H1 (cell line): ENCODE data around the gene PEX14. TPM values are rescaled to one million over a fixed set of nuclear protein-coding genes. Genes with fewer than 3 reads are reported as not detected.

Experiments
- CTCF ChIA-PET: fragments of 300-600 bp; sonication (Branson Sonifier 250); formaldehyde crosslinking; loops from one replicate; lab custom pipeline; 2021; ENCODE audit not compliant: partially characterized antibody; lab: Charles Lee
- POLR2A ChIA-PET: fragments of 300-600 bp; sonication (Branson Sonifier 250); formaldehyde crosslinking; loops from one replicate; lab custom pipeline; 2021; ENCODE audit warnings: inconsistent platforms; ENCODE audit not compliant: partially characterized antibody; lab: Charles Lee
- DNase-seq, 2 experiments: peaks; one replicate each; pipeline versions ENCODE4 v3.0.0 to v3.0.0-alpha.2; 2010 to 2022; ENCODE audit warnings: low spot score in 2 of 2, low read depth in 1 of 2, mixed read lengths in 1 of 2
- FAIRE-seq: peaks from 2 replicates; lab custom pipeline; 2011; peaks lifted over from hg19 to GRCh38; lab: Jason Lieb, UNC
- H2AFZ ChIP-seq: 2 replicates; pipeline ENCODE4 v1.8.1; 2012; ENCODE audit warnings: low read length, inconsistent platforms
- H2AK5ac ChIP-seq: 2 replicates; pipeline ENCODE4 v1.6.1; 2013; ENCODE audit warnings: low read depth, low read length
- H2BK120ac ChIP-seq: replicated peaks from 2 replicates; pipeline ENCODE3; 2013; ENCODE audit warnings: low read depth, low read length, inconsistent platforms
- H2BK12ac ChIP-seq: 2 replicates; pipeline ENCODE4 v1.6.1; 2013; ENCODE audit warnings: low read depth, low read length
- H2BK15ac ChIP-seq: 2 replicates; pipeline ENCODE4 v1.6.1; 2013; ENCODE audit warnings: low read length
- H2BK20ac ChIP-seq: 2 replicates; pipeline ENCODE4 v1.6.1; 2013; ENCODE audit warnings: low read length
- H2BK5ac ChIP-seq: 2 replicates; pipeline ENCODE4 v1.6.1; 2013; ENCODE audit warnings: low read depth, low read length
- H3K14ac ChIP-seq: 2 replicates; pipeline ENCODE4 v1.6.1; 2013; ENCODE audit warnings: inconsistent platforms; ENCODE audit not compliant: insufficient read length
- H3K18ac ChIP-seq: 2 replicates; pipeline ENCODE4 v1.6.1; 2013; ENCODE audit warnings: low read length; ENCODE audit errors: extremely low read depth
- H3K23ac ChIP-seq: 2 replicates; pipeline ENCODE4 v1.6.1; 2013; ENCODE audit warnings: inconsistent platforms; ENCODE audit not compliant: insufficient read length
- H3K23me2 ChIP-seq: 2 replicates; pipeline ENCODE4 v1.6.1; 2013; ENCODE audit warnings: low read depth, low read length
- H3K27ac ChIP-seq: 2 replicates; pipeline ENCODE4 v1.6.1; 2011; ENCODE audit warnings: low read depth, low read length, inconsistent platforms
- H3K27me3 ChIP-seq, 4 experiments: replicated peaks in 1 of 4; 1 replicate in 1 of 4; 2 replicates in 3 of 4; pipeline versions ENCODE4 v1.6.1 to v1.8.1; 2011 to 2013; ENCODE audit warnings: low read length in 3 of 4, mild to moderate bottlenecking in 3 of 4, inconsistent platforms in 2 of 4, mixed read lengths in 2 of 4, moderate library complexity in 1 of 4; ENCODE audit not compliant: control insufficient read depth in 3 of 4, insufficient read depth in 3 of 4; ENCODE audit errors: extremely low read depth in 1 of 4
- H3K36me3 ChIP-seq, 4 experiments: 2 replicates each; pipeline versions ENCODE4 v1.6.1 to v1.8.1; 2011 to 2013; ENCODE audit warnings: mild to moderate bottlenecking in 4 of 4, low read length in 3 of 4, moderate library complexity in 2 of 4, control low read depth in 1 of 4, inconsistent platforms in 1 of 4; ENCODE audit not compliant: insufficient read depth in 4 of 4, control insufficient read depth in 2 of 4
- H3K4ac ChIP-seq: replicated peaks from 2 replicates; pipeline ENCODE3; 2013; ENCODE audit warnings: low read length, low read depth, mixed read lengths, inconsistent platforms; ENCODE audit not compliant: insufficient read length
- H3K4me1 ChIP-seq, 4 experiments: replicated peaks in 1 of 4; 1 replicate in 1 of 4; 2 replicates in 3 of 4; pipeline versions ENCODE4 v1.6.1 to v1.8.1; 2011 to 2013; ENCODE audit warnings: low read length in 3 of 4, inconsistent platforms in 2 of 4, mixed read lengths in 1 of 4; ENCODE audit not compliant: insufficient read depth in 4 of 4, control insufficient read depth in 3 of 4
- H3K4me2 ChIP-seq, 2 experiments: 2 replicates each; pipeline versions ENCODE4 v1.6.1 to v1.8.1; 2011 to 2013; ENCODE audit warnings: low read depth in 2 of 2, low read length in 2 of 2, control low read depth in 1 of 2, inconsistent platforms in 1 of 2, mild to moderate bottlenecking in 1 of 2; ENCODE audit not compliant: insufficient read depth in 1 of 2
- H3K4me3 ChIP-seq, 4 experiments: fragments of 200-600, 300-600 bp in 1 of 4; sonication (generic), shearing (Covaris generic), sonication (Bioruptor Twin) in 1 of 4; 2 replicates each; pipeline versions ENCODE4 v1.5.1 to v1.8.1; 2011 to 2016; ENCODE audit warnings: low read length in 4 of 4, low read depth in 3 of 4, control low read depth in 2 of 4, inconsistent platforms in 2 of 4, mild to moderate bottlenecking in 2 of 4, mixed read lengths in 1 of 4, moderate library complexity in 1 of 4; ENCODE audit not compliant: insufficient read depth in 2 of 4; ENCODE audit errors: extremely low read depth in 1 of 4
- H3K56ac ChIP-seq: replicated peaks from 2 replicates; pipeline ENCODE3; 2013; ENCODE audit warnings: low read depth, mild to moderate bottlenecking, mixed read lengths, low read length, inconsistent platforms; ENCODE audit not compliant: insufficient read length
- H3K79me1 ChIP-seq: 2 replicates; pipeline ENCODE4 v1.6.1; 2013; ENCODE audit warnings: low read depth, low read length, control low read depth
- H3K79me2 ChIP-seq, 2 experiments: 2 replicates each; pipeline versions ENCODE4 v1.6.1 to v1.8.1; 2012 to 2013; ENCODE audit warnings: low read length in 2 of 2, mild to moderate bottlenecking in 2 of 2, inconsistent platforms in 1 of 2; ENCODE audit not compliant: insufficient read depth in 2 of 2, control insufficient read depth in 1 of 2
- H3K9ac ChIP-seq, 4 experiments: replicated peaks in 1 of 4; 1 replicate in 1 of 4; 2 replicates in 3 of 4; pipeline versions ENCODE4 v1.6.1 to v1.8.1; 2011 to 2013; ENCODE audit warnings: low read depth in 3 of 4, low read length in 3 of 4, control low read depth in 2 of 4, mild to moderate bottlenecking in 2 of 4, moderate library complexity in 2 of 4, inconsistent platforms in 1 of 4; ENCODE audit errors: extremely low read depth in 1 of 4
- H3K9me3 ChIP-seq, 2 experiments: 2 replicates each; pipeline versions ENCODE4 v1.6.1 to v1.8.1; 2012 to 2013; ENCODE audit warnings: mild to moderate bottlenecking in 2 of 2, moderate library complexity in 2 of 2, control low read depth in 1 of 2, inconsistent platforms in 1 of 2, low read depth in 1 of 2, low read length in 1 of 2, mixed read lengths in 1 of 2; ENCODE audit not compliant: insufficient read depth in 2 of 2
- H4K20me1 ChIP-seq, 2 experiments: replicated peaks in 1 of 2; 2 replicates each; pipeline versions ENCODE3 to v1.8.1; 2011 to 2013; ENCODE audit warnings: inconsistent platforms in 2 of 2, low read length in 2 of 2, mild to moderate bottlenecking in 1 of 2; ENCODE audit not compliant: insufficient read depth in 2 of 2, control insufficient read depth in 1 of 2
- H4K5ac ChIP-seq: 2 replicates; pipeline ENCODE4 v1.6.1; 2013; ENCODE audit warnings: low read length, low read depth, mixed read lengths, inconsistent platforms; ENCODE audit not compliant: insufficient read length
- H4K8ac ChIP-seq: 2 replicates; pipeline ENCODE4 v1.8.0; 2013; ENCODE audit warnings: mild to moderate bottlenecking, moderate library complexity, low read length, inconsistent platforms; ENCODE audit not compliant: insufficient read depth; ENCODE audit errors: extremely low read depth
- H4K91ac ChIP-seq: replicated peaks from 2 replicates; pipeline ENCODE3; 2013; ENCODE audit warnings: low read length, mixed read lengths, inconsistent platforms; ENCODE audit not compliant: insufficient read length
- CBX5 ChIP-seq: fragments of 300-800, 300-1000 bp; sonication (generic); IDR thresholded peaks from 2 replicates; pipeline ENCODE4 v1.7.1; 2016; ENCODE audit warnings: antibody characterized with exemption, low read length, low read depth
- CBX8 ChIP-seq: fragments of 300-800, 300-1000 bp; sonication (generic); IDR thresholded peaks from 2 replicates; pipeline ENCODE4 v1.7.1; 2016; ENCODE audit warnings: low read depth, low read length, borderline replicate concordance
- HDAC2 ChIP-seq, 2 experiments: fragments of 300-600 bp in 1 of 2; sonication (generic) in 1 of 2; IDR thresholded peaks; 2 replicates each; pipeline ENCODE4 v1.6.1; 2011 to 2012; ENCODE audit warnings: low read depth in 2 of 2, low read length in 2 of 2, mild to moderate bottlenecking in 2 of 2, moderate library complexity in 2 of 2, borderline replicate concordance in 1 of 2, inconsistent platforms in 1 of 2
- RNF2 ChIP-seq: fragments of 200-900, 300-1000 bp; sonication (generic); IDR thresholded peaks from 2 replicates; pipeline ENCODE4 v1.7.1; 2016; ENCODE audit warnings: borderline replicate concordance, low read depth, mild to moderate bottlenecking, antibody characterized with exemption, low read length; ENCODE audit not compliant: poor library complexity, severe bottlenecking; ENCODE audit errors: missing control alignments
- SIX5 ChIP-seq: IDR thresholded peaks from 2 replicates; pipeline ENCODE4 v1.6.1; 2011; ENCODE audit warnings: mild to moderate bottlenecking, low read depth, low read length
- SP4 ChIP-seq: IDR thresholded peaks from 2 replicates; pipeline ENCODE4 v1.6.1; 2012; ENCODE audit warnings: low read length, inconsistent platforms
- TAF1 ChIP-seq: IDR thresholded peaks from 2 replicates; pipeline ENCODE4 v1.6.1; 2011; ENCODE audit warnings: mild to moderate bottlenecking, low read depth, low read length
- WGBS, 2 experiments: shearing (Covaris generic) in 1 of 2; methylation state at CpG; one replicate each; pipeline versions ENCODE4 v1.1.6 to v1.1.7; 2013 to 2015; ENCODE audit warnings: low lambda C conversion rate in 2 of 2, mixed read lengths in 2 of 2, inconsistent platforms in 1 of 2, low coverage in 1 of 2, missing lambda C conversion rate in 1 of 2; ENCODE audit not compliant: insufficient replicate concordance in 2 of 2, insufficient coverage in 1 of 2, insufficient read length in 1 of 2; ENCODE audit errors: extremely low coverage in 1 of 2, missing lambda C conversion rate in 1 of 2; 5-methylcytosine and 5-hydroxymethylcytosine counted together
- polyA plus RNA-seq, 7 experiments: library from polyadenylated mRNA; depleted of rRNA in 3 of 7; stranded (reverse) in 5 of 7; unstranded in 2 of 7; fragments of >200 nt in 5 of 7; fragments of 200-250 nt in 2 of 7; gene quantifications; 1 replicate in 5 of 7; 2 replicates in 1 of 7; 4 replicates in 1 of 7; pipeline versions ENCODE4 v1.2.1 to v1.2.3, GENCODE V29; 2011 to 2013; ENCODE audit warnings: missing spikeins in 2 of 7, mixed read lengths in 2 of 7
- total RNA-seq: library from RNA; stranded (reverse); fragmentation: NEBNext Ultra II Directional; extraction: Animal tissue kit (Norgen Biotek cat#: 25700); gene quantifications from 2 replicates; pipeline ENCODE4 v1.2.1, GENCODE V29; 2021

PEX14 gene
- total and polyA plus RNA-seq, 2 of the 8 experiments (the other 6 are each of a cell fraction or from before 2014, with no cell fraction given) = 13.0 to 19.8 TPM

DNA sequence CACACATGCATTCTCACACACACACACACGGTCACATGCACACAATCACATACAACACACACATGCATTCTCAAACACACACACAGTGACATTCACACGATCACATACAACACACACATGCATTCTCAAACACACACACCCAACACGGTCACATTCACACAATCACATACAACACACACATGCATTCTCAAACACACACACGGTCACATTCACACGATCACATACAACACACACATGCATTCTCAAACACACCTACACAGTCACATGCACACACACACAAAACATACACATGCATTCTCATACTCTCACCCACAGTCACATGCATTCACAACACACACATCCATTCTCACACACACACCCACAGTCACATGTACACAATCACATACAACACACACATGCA, 186.7 kb downstream of the PEX14 start:
- H3K79me1 ChIP-seq = no peaks in the 10 kb centered on the region; the same call in none of the 2 replicates
- WGBS, 2 experiments = 84% methylated on average over 5 of the region's 5 CpGs; no CpG with 5 or more reads in 1 of the 2 experiments
- H4K20me1 ChIP-seq = peaks cover 1 to 12% of the 10 kb centered on the region in 2 experiments
- no peak overlapping the region for H4K5ac ChIP-seq
- FAIRE-seq (no peak), DNase-seq (no peak)
- peaks cover 0 to 14% (median 7%) of the 10 kb centered on the region in 4 experiments; a peak in 4 of 7 replicates for H3K4me1 ChIP-seq
- no peak overlapping the region for H2AFZ ChIP-seq
- peaks cover 0 to 3% (median 1%) of the 10 kb centered on the region in 4 experiments; a peak in 5 of 8 replicates for H3K36me3 ChIP-seq
- H3K4ac ChIP-seq = peak overlapping the region; percentile 21
- TF ChIP-seq HDAC2 (IDR thresholded peaks at IDR 0.05; ENCODE audit: borderline replicate concordance in 1 of 2, low read depth in 2 of 2, low read length in 2 of 2) (no peak), SIX5 (no peak), CBX5 (no peak), TAF1 (no peak), SP4 (no peak), CBX8 (no peak), RNF2 (no peak)
- peak overlapping the region; percentile 28; the same call in 1 of the 2 replicates for H3K18ac ChIP-seq
- no peak overlapping the region for H3K27ac ChIP-seq
- no peak overlapping the region for H4K8ac ChIP-seq
- H3K27me3 ChIP-seq = peaks cover 0 to 2% (median 0%) of the 10 kb centered on the region in 4 experiments; a peak in 1 of 7 replicates
- no peak overlapping the region for H3K4me2 ChIP-seq
- no peak overlapping the region for H2BK120ac ChIP-seq
- peak overlapping the region; percentile 13; the same call in 1 of the 2 replicates for H2BK12ac ChIP-seq
- H2BK5ac ChIP-seq = no peak overlapping the region
- H3K9me3 ChIP-seq = no peaks in the 10 kb centered on the region
- H3K56ac ChIP-seq = peak overlapping the region; percentile 73
- peaks cover 12% of the 10 kb centered on the region for H3K23me2 ChIP-seq
- ChIA-PET CTCF (no interaction called here), POLR2A (no interaction called here)
- no peaks in the 10 kb centered on the region for H3K79me2 ChIP-seq
- H2BK15ac ChIP-seq = peak overlapping the region; percentile 11; the same call in 1 of the 2 replicates
- H3K23ac ChIP-seq = peak overlapping the region; percentile 5
- H3K4me3 ChIP-seq = no peak overlapping the region
- peak overlapping the region; percentile 55 for H4K91ac ChIP-seq
- H3K14ac ChIP-seq = no peak overlapping the region
- H2AK5ac ChIP-seq = peak overlapping the region; percentile 84; the same call in 1 of the 2 replicates
- H2BK20ac ChIP-seq = no peak overlapping the region
- no peak overlapping the region for H3K9ac ChIP-seq
